Measurements from ENCODE around the gene KCNJ6. TPM values are rescaled to one million over a fixed set of nuclear protein-coding genes. Genes with fewer than 3 reads are reported as not detected.
"Not testable (repeated sequence)": the region's sequence is repeated elsewhere in the genome, so short reads cannot be mapped to it uniquely, and the experiment has no call there.

The KCNJ6 gene
- total and polyA plus RNA-seq, 8 donors = under 0.01 to 1.3 (median 0.29) TPM; not detected in 3

GRCh38 chr21:37654596-37654995 is 261.7 kb downstream of the KCNJ6 start:
- intact Hi-C loops (cut with DNase I; ENCODE audit: low total_unique reads) = no loop called here
- 91 to 97% (median 96%) methylated on average over 4 of the region's 4 CpGs for WGBS, 5 donors
- H3K27me3 ChIP-seq = no peaks in the 10 kb centered on the region
- peaks cover 17 to 31% (median 21%) of the 10 kb centered on the region in 4 donors for H3K4me1 ChIP-seq
- TF ChIP-seq POLR2AphosphoS5 (IDR thresholded peaks at IDR 0.05) (no peak), EP300 (IDR thresholded peaks at IDR 0.05) (no peak), POLR2A (IDR thresholded peaks at IDR 0.05) (no peak)
- TF ChIP-seq, protein P1, sequence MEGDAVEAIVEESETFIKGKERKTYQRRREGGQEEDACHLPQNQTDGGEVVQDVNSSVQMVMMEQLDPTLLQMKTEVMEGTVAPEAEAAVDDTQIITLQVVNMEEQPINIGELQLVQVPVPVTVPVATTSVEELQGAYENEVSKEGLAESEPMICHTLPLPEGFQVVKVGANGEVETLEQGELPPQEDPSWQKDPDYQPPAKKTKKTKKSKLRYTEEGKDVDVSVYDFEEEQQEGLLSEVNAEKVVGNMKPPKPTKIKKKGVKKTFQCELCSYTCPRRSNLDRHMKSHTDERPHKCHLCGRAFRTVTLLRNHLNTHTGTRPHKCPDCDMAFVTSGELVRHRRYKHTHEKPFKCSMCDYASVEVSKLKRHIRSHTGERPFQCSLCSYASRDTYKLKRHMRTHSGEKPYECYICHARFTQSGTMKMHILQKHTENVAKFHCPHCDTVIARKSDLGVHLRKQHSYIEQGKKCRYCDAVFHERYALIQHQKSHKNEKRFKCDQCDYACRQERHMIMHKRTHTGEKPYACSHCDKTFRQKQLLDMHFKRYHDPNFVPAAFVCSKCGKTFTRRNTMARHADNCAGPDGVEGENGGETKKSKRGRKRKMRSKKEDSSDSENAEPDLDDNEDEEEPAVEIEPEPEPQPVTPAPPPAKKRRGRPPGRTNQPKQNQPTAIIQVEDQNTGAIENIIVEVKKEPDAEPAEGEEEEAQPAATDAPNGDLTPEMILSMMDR (IDR thresholded peaks at IDR 0.05) = no peak
- no peaks in the 10 kb centered on the region for H3K9me3 ChIP-seq
- no peak overlapping the region for H3K27ac ChIP-seq
- DNase-seq = no peak
- H3K36me3 ChIP-seq = no peaks in the 10 kb centered on the region
- H3K4me3 ChIP-seq = no peak overlapping the region

DNA sequence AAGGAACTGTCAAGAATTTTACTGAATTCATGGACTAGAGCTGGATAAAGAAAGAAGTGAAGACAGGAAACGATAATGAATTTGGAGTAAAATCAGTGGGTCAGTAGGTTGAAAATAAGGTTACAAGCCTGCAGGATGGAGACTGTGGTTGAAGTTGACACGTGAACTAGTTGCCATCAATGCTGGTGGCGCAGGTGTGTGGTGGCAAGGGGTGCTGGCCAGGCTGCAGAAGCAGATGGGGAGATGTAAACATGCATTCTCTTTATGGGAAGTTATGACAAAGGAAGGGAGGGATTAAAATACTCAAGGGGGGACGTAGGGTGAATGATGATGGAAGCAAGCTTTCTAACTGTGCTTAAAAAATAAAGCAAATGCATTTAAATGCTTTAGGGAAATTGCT is 263.1 kb downstream of the KCNJ6 start:
- Histone ChIP-seq H3K4me3 (no peak overlapping the region), H3K4me1 (peaks cover 5 to 17% (median 8%) of the 10 kb centered on the region in 4 donors), H3K27ac (no peak overlapping the region), H3K9me3 (no peaks in the 10 kb centered on the region), H3K27me3 (no peaks in the 10 kb centered on the region), H3K36me3 (no peaks in the 10 kb centered on the region)
- intact Hi-C loops (cut with DNase I; ENCODE audit: low total_unique reads) = no loop called here
- no peak for TF ChIP-seq POLR2AphosphoS5 (IDR thresholded peaks at IDR 0.05)
- no peak for TF ChIP-seq EP300 (IDR thresholded peaks at IDR 0.05)
- TF ChIP-seq, protein P1 (IDR thresholded peaks at IDR 0.05) = no peak
- no peak for TF ChIP-seq POLR2A (IDR thresholded peaks at IDR 0.05)
- WGBS, 5 donors = 66 to 78% (median 73%) methylated on average over 4 of the region's 4 CpGs
- no peak for DNase-seq

GRCh38 chr21:37647781-37648180 is 268.5 kb downstream of the KCNJ6 start:
- Histone ChIP-seq H3K9me3 (no peaks in the 10 kb centered on the region), H3K4me1 (no peaks in the 10 kb centered on the region), H3K36me3 (no peaks in the 10 kb centered on the region), H3K4me3 (no peak overlapping the region), H3K27ac (no peak overlapping the region), H3K27me3 (no peaks in the 10 kb centered on the region)
- intact Hi-C loops (cut with DNase I; ENCODE audit: low total_unique reads) = no loop called here
- TF ChIP-seq POLR2A (IDR thresholded peaks at IDR 0.05) (no peak), POLR2AphosphoS5 (IDR thresholded peaks at IDR 0.05) (no peak), EP300 (IDR thresholded peaks at IDR 0.05) (no peak)
- TF ChIP-seq, protein P1 (IDR thresholded peaks at IDR 0.05) = no peak
- 69 to 89% (median 80%) methylated on average over 4 of the region's 4 CpGs for WGBS, 5 donors
- no peak for DNase-seq

- H3K36me3 ChIP-seq; H3K9me3 ChIP-seq; DNase-seq; H3K4me1 ChIP-seq; H3K4me3 ChIP-seq; H3K27me3 ChIP-seq; intact Hi-C loops (cut with DNase I; ENCODE audit: low total_unique reads): not testable (repeated sequence)
- peak overlapping the region in 2 of 5 donors; percentile 46 to 55 for H3K27ac ChIP-seq
- WGBS, 5 donors = 85 to 89% (median 88%) methylated on average over 12 of the region's 12 CpGs
Observed at GRCh38 chr21:37646761-37647160, 269.5 kb downstream of the KCNJ6 start.

DNA sequence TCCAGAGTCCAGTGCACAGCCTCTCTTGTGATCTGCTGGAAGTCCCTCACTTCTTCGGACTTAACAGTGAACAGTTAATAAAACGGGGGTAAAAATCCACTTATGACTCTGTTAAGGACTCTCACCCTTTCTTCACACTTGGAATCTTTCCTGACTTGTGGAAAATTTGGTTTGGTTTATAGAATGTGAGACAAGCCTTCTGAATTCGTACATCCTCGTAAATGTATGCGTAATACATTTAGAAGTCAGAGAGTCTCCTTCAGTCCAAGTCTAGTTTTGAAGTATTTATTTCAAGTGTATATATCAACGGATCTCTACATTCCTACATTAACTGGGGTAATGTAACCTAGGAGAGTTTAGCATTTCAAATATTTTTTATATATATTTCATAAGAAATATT is 270.4 kb downstream of the KCNJ6 start:
- H3K36me3 ChIP-seq = no peaks in the 10 kb centered on the region
- H3K4me3 ChIP-seq = no peak overlapping the region
- H3K9me3 ChIP-seq = no peaks in the 10 kb centered on the region
- H3K4me1 ChIP-seq = no peaks in the 10 kb centered on the region
- TF ChIP-seq POLR2AphosphoS5 (IDR thresholded peaks at IDR 0.05) (no peak), POLR2A (IDR thresholded peaks at IDR 0.05) (no peak), EP300 (IDR thresholded peaks at IDR 0.05) (no peak)
- TF ChIP-seq, protein P1 (IDR thresholded peaks at IDR 0.05) = no peak
- peak overlapping the region in 2 of 5 donors; percentile 46 to 55 for H3K27ac ChIP-seq
- no peak for DNase-seq
- 64 to 82% (median 74%) methylated on average over 6 of the region's 6 CpGs for WGBS, 5 donors
- no peaks in the 10 kb centered on the region for H3K27me3 ChIP-seq
- intact Hi-C loops (cut with DNase I; ENCODE audit: low total_unique reads) = no loop called here
